A549 (cell line): Measurements from ENCODE around the gene MPPED1. TPM values are rescaled to one million over a fixed set of nuclear protein-coding genes. Genes with fewer than 3 reads are reported as not detected.
A peak's percentile ranks its signal among the peaks of the same experiment; 100 is the strongest.

Experiments used
- ATAC-seq, 2 experiments: fragments of 200-7000 bp in 1 of 2; fragments of >200 bp in 1 of 2; cut with Nextera tagmentation in 1 of 2; cut with Tn5 transposase in 1 of 2; 3 replicates each; pipeline versions ENCODE4 v1.8.0 to v1.9.1; 2018 to 2020; ENCODE audit warnings: mild to moderate bottlenecking in 1 of 2, moderate library complexity in 1 of 2
- CTCF ChIA-PET: fragments of 300-600 bp; sonication (Branson Sonifier 250); formaldehyde crosslinking; extraction: SDS; loops from one replicate; lab custom pipeline; 2021; ENCODE audit warnings: antibody characterized with exemption, inconsistent platforms; lab: Yijun Ruan, JAX
- POLR2A ChIA-PET: fragments of 350-600 bp; formaldehyde crosslinking; extraction: SDS; loops from one replicate; lab custom pipeline; 2021; ENCODE audit warnings: antibody characterized with exemption, inconsistent platforms; lab: Yijun Ruan, JAX
- DNase-seq, 2 experiments: peaks; one replicate each; pipeline versions ENCODE4 v3.0.0 to v3.0.0-alpha.2; 2011 to 2016; ENCODE audit warnings: low read depth in 1 of 2, low spot score in 1 of 2
- FAIRE-seq: peaks from 2 replicates; lab custom pipeline; 2011; peaks lifted over from hg19 to GRCh38; lab: Jason Lieb, UNC
- H3K27ac ChIP-seq, 2 experiments: fragments of >200 bp; sonication (Bioruptor Twin); formaldehyde crosslinking; 3 replicates each; pipeline ENCODE4 v1.5.1; 2016 to 2017
- H3K4me1 ChIP-seq: fragments of >200 bp; sonication (Bioruptor Twin); formaldehyde crosslinking; 3 replicates; pipeline ENCODE4 v1.6.1; 2016
- H3K4me2 ChIP-seq: fragments of >200 bp; sonication (Bioruptor Twin); formaldehyde crosslinking; 3 replicates; pipeline ENCODE4 v1.6.1; 2016
- H3K4me3 ChIP-seq: fragments of >200 bp; sonication (Bioruptor Twin); formaldehyde crosslinking; 3 replicates; pipeline ENCODE4 v1.5.1; 2016
- H3K9me3 ChIP-seq: fragments of >200 bp; sonication (Bioruptor Twin); formaldehyde crosslinking; 3 replicates; pipeline ENCODE4 v1.6.1; 2016
- BCL3 ChIP-seq: fragments of >200 bp; sonication (Bioruptor Twin); formaldehyde crosslinking; IDR thresholded peaks from 3 replicates; pipeline ENCODE4 v1.6.1; 2016
- CBX2 ChIP-seq: fragments of 200-600 bp; sonication (generic); IDR thresholded peaks from 2 replicates; pipeline ENCODE4 v1.6.1; 2016; ENCODE audit warnings: low read depth, mild to moderate bottlenecking, borderline replicate concordance
- CBX8 ChIP-seq: fragments of 200-600 bp; sonication (generic); IDR thresholded peaks from 2 replicates; pipeline ENCODE4 v1.6.1; 2016
- CEBPB ChIP-seq, 2 experiments: fragments of >200 bp in 1 of 2; sonication (Bioruptor Twin) in 1 of 2; formaldehyde crosslinking in 1 of 2; IDR thresholded peaks; 2 replicates each; pipeline ENCODE4 v1.6.1; 2012 to 2016
- E2F6 ChIP-seq: IDR thresholded peaks from 2 replicates; pipeline ENCODE4 v1.6.1; 2012; ENCODE audit warnings: low read depth, borderline replicate concordance
- FOSB ChIP-seq: fragments of 250-450 bp; sonication (Bioruptor Pico); IDR thresholded peaks from 2 replicates; pipeline ENCODE4 v1.5.0; 2020; ENCODE audit warnings: mild to moderate bottlenecking, moderate library complexity
- FOXS1 ChIP-seq: fragments of 250-450 bp; sonication (Bioruptor Pico); IDR thresholded peaks from 2 replicates; pipeline ENCODE4 v1.5.0; 2020; ENCODE audit warnings: mild to moderate bottlenecking, moderate library complexity
- HES2 ChIP-seq: fragments of >200 bp; sonication (Bioruptor Twin); formaldehyde crosslinking; IDR thresholded peaks from 2 replicates; pipeline ENCODE4 v1.6.1; 2016
- HMGXB4 ChIP-seq: fragments of 250-450 bp; sonication (Bioruptor Pico); IDR thresholded peaks from 2 replicates; pipeline ENCODE4 v1.5.0; 2021; ENCODE audit warnings: mild to moderate bottlenecking, moderate library complexity, borderline replicate concordance
- HOXB13 ChIP-seq: fragments of 250-450 bp; sonication (Bioruptor Pico); IDR thresholded peaks from 2 replicates; pipeline ENCODE4 v1.5.0; 2020; ENCODE audit warnings: low read depth, mild to moderate bottlenecking, moderate library complexity
- JUN ChIP-seq, 2 experiments: fragments of >200 bp; sonication (Bioruptor Twin); formaldehyde crosslinking; IDR thresholded peaks; 2 replicates in 1 of 2; 3 replicates in 1 of 2; pipeline ENCODE4 v1.6.1; 2016 to 2017
- MAFK ChIP-seq: fragments of 450-650 bp; IDR thresholded peaks from 2 replicates; pipeline ENCODE4 v1.6.1; 2014; ENCODE audit not compliant: partially characterized antibody
- MYC ChIP-seq: IDR thresholded peaks from 2 replicates; pipeline ENCODE4 v1.6.1; 2012; ENCODE audit warnings: mild to moderate bottlenecking, inconsistent platforms, low read length, improper control_type of control experiment, borderline replicate concordance
- PHF8 ChIP-seq: fragments of 200-600 bp; sonication (generic); IDR thresholded peaks from 2 replicates; pipeline ENCODE4 v1.6.1; 2016; ENCODE audit warnings: low read depth, mild to moderate bottlenecking, antibody characterized with exemption, moderate library complexity, borderline replicate concordance
- POLR2A ChIP-seq: IDR thresholded peaks from 2 replicates; pipeline ENCODE4 v1.6.1; 2012; ENCODE audit warnings: mild to moderate bottlenecking, low read length
- RAD21 ChIP-seq, 2 experiments: fragments of >200 bp in 1 of 2; sonication (Bioruptor Twin) in 1 of 2; formaldehyde crosslinking in 1 of 2; IDR thresholded peaks in 1 of 2; conservative IDR thresholded peaks in 1 of 2; 2 replicates in 1 of 2; 3 replicates in 1 of 2; pipeline ENCODE4 v1.6.1; 2012 to 2018; ENCODE audit warnings: inconsistent platforms in 1 of 2
- RCOR1 ChIP-seq: fragments of 150-350 bp; IDR thresholded peaks from 2 replicates; pipeline ENCODE4 v1.6.1; 2014; ENCODE audit warnings: antibody characterized with exemption, low read length, low read depth
- REST ChIP-seq: fragments of 200-600 bp; sonication (generic); IDR thresholded peaks from 2 replicates; pipeline ENCODE4 v1.6.1; 2016; ENCODE audit warnings: antibody characterized with exemption, mild to moderate bottlenecking, moderate library complexity
- RFX5 ChIP-seq: fragments of 450-650 bp; IDR thresholded peaks from 2 replicates; pipeline ENCODE4 v1.7.1; 2014; ENCODE audit warnings: antibody characterized with exemption, mild to moderate bottlenecking, moderate library complexity
- SREBF2 ChIP-seq: fragments of 450-650 bp; IDR thresholded peaks from 2 replicates; pipeline ENCODE4 v1.6.1; 2014; ENCODE audit warnings: mild to moderate bottlenecking, moderate library complexity
- WGBS: methylation state at CpG from one replicate; pipeline ENCODE4 v1.1.6; 2017; ENCODE audit errors: missing lambda C conversion rate; 5-methylcytosine and 5-hydroxymethylcytosine counted together
- polyA plus RNA-seq, 4 experiments: library from polyadenylated mRNA; depleted of rRNA in 3 of 4; stranded (reverse); fragments of >200 nt; fragmentation: RNase III in 1 of 4; extraction: RNeasy Plus Mini Kit Qiagen cat#74134 plus additional on column Dnase treatment in 1 of 4; gene quantifications; 2 replicates in 3 of 4; 3 replicates in 1 of 4; pipeline ENCODE4 v1.2.3, GENCODE V29; 2011 to 2017

The MPPED1 gene
- polyA plus RNA-seq, 2 of the 4 experiments (the other 2 are of a cell fraction): not detected

GRCh38 chr22:43479301-43479950 is 67.6 kb downstream of the MPPED1 start:
- no peak for FAIRE-seq
- no peak for ATAC-seq
- CTCF ChIA-PET: no interaction called here
- 53% methylated on average over 6 of the region's 7 CpGs for WGBS
- Histone ChIP-seq H3K9me3 (no peaks in the 10 kb centered on the region), H3K4me1 (no peaks in the 10 kb centered on the region), H3K4me3 (no peak overlapping the region), H3K4me2 (no peak overlapping the region), H3K27ac (no peak overlapping the region)
- TF ChIP-seq HOXB13 (CRISPR knock-in tag) (no peak), RCOR1 (no peak), BCL3 (no peak), SREBF2 (no peak), CBX2 (no peak), POLR2A (no peak)
- POLR2A ChIA-PET: no interaction called here
- DNase-seq: no peak

- H3K4me1 ChIP-seq: no peaks in the 10 kb centered on the region
- H3K27ac ChIP-seq: no peak overlapping the region
- no peak for FAIRE-seq
- H3K4me3 ChIP-seq: no peak overlapping the region
- 64% methylated on average over 7 of the region's 7 CpGs for WGBS
- H3K9me3 ChIP-seq: no peaks in the 10 kb centered on the region
- no peak overlapping the region for H3K4me2 ChIP-seq
- CTCF ChIA-PET: no interaction called here
- no peak for DNase-seq
- ATAC-seq: no peak
- no peak for TF ChIP-seq RFX5
- no peak for TF ChIP-seq E2F6
- no peak for TF ChIP-seq MAFK
- no peak for TF ChIP-seq JUN (IDR thresholded peaks at IDR 0.05)
- no peak for TF ChIP-seq CEBPB (IDR thresholded peaks at IDR 0.05)
- TF ChIP-seq CBX8: no peak
- TF ChIP-seq RCOR1: no peak
- no peak for TF ChIP-seq HMGXB4 (CRISPR knock-in tag)
- TF ChIP-seq HES2: no peak
- no peak for TF ChIP-seq SREBF2
- POLR2A ChIA-PET: no interaction called here
These were observed 68.1 kb downstream of the MPPED1 start for GRCh38 chr22:43479962-43480361.

GRCh38 chr22:43481568-43482317 is 69.9 kb downstream of the MPPED1 start:
- 72% methylated on average over 17 of the region's 18 CpGs for WGBS
- TF ChIP-seq FOXS1 (CRISPR knock-in tag): no peak
- TF ChIP-seq MYC: no peak
- no peak for TF ChIP-seq REST
- peak in 1 of 2 experiments; percentile 18; a peak in 1 of 5 replicates for TF ChIP-seq RAD21 (conservative IDR thresholded peaks at IDR 0.05 in 1 of 2, IDR thresholded peaks at IDR 0.05 in 1 of 2)
- no peak for TF ChIP-seq PHF8
- TF ChIP-seq FOSB (CRISPR knock-in tag): no peak
- TF ChIP-seq POLR2A: no peak
- FAIRE-seq (no peak), DNase-seq (no peak), ATAC-seq (peak in 1 of 2 experiments; percentile 34; a peak in 1 of 6 replicates)
- no peaks in the 10 kb centered on the region for H3K9me3 ChIP-seq
- ChIA-PET POLR2A (no interaction called here), CTCF (no interaction called here)
- H3K27ac ChIP-seq: no peak overlapping the region
- H3K4me2 ChIP-seq: no peak overlapping the region
- H3K4me3 ChIP-seq: no peak overlapping the region
- no peaks in the 10 kb centered on the region for H3K4me1 ChIP-seq
